Cardiac muscle cell (in vitro differentiated cells and primary cell): Measurements from ENCODE around the gene HTT-AS. TPM values are rescaled to one million over a fixed set of nuclear protein-coding genes. Genes with fewer than 3 reads are reported as not detected.
A peak's percentile ranks its signal among the peaks of the same experiment; 100 is the strongest.

Experiments
- DNase-seq, 2 donors: peaks; one replicate each; pipeline versions ENCODE4 v3.0.0 to v3.0.0-alpha.2; 2010 to 2017; ENCODE audit warnings: low read depth in 1 of 2, low spot score in 1 of 2
- H3K27ac ChIP-seq: fragments of 200-600 bp; sonication (generic); 2 replicates; pipeline ENCODE4 v1.5.1; 2016
- H3K27me3 ChIP-seq: fragments of 200-600 bp; sonication (generic); 2 replicates; pipeline ENCODE4 v1.6.0; 2016; ENCODE audit warnings: control low read depth
- H3K36me3 ChIP-seq: fragments of 200-600 bp; sonication (generic); 2 replicates; pipeline ENCODE4 v1.5.1; 2016; ENCODE audit warnings: control low read depth
- H3K4me1 ChIP-seq: fragments of 200-600 bp; sonication (generic); 2 replicates; pipeline ENCODE4 v1.8.1; 2017; ENCODE audit warnings: low read depth, mild to moderate bottlenecking, mixed run types
- H3K4me3 ChIP-seq: fragments of 200-600 bp; sonication (generic); 2 replicates; pipeline ENCODE4 v1.5.1; 2016; ENCODE audit warnings: mild to moderate bottlenecking
- H3K9me3 ChIP-seq: fragments of 200-600 bp; sonication (generic); 2 replicates; pipeline ENCODE4 v1.5.1; 2017; ENCODE audit warnings: low read depth, mild to moderate bottlenecking, control low read depth
- polyA plus RNA-seq: library from polyadenylated mRNA; unstranded; fragments of >200 nt; fragmentation: Nextera tagmentation; extraction: Ambion mirVana; gene quantifications from 2 replicates; pipeline ENCODE4 v1.2.1, GENCODE V29; 2016
- total RNA-seq: library from RNA; depleted of rRNA; stranded (reverse); fragments of >200 nt; gene quantifications from 2 replicates; pipeline ENCODE4 v1.2.3, GENCODE V29; 2016
- TF ChIP-seq, protein P1 (sequence below): IDR thresholded peaks from 2 replicates; pipeline ENCODE4 v1.5.1; 2012; ENCODE audit warnings: low read depth, mild to moderate bottlenecking, low read length

The HTT-AS gene
- total and polyA plus RNA-seq, 2 experiments from 2014 or later = not detected

- no peak for DNase-seq
- no peak overlapping the region for H3K4me3 ChIP-seq
- no peaks in the 10 kb centered on the region for H3K36me3 ChIP-seq
- H3K27me3 ChIP-seq = no peaks in the 10 kb centered on the region
- H3K4me1 ChIP-seq = peaks cover 19% of the 10 kb centered on the region
- no peaks in the 10 kb centered on the region for H3K9me3 ChIP-seq
- TF ChIP-seq, protein P1, sequence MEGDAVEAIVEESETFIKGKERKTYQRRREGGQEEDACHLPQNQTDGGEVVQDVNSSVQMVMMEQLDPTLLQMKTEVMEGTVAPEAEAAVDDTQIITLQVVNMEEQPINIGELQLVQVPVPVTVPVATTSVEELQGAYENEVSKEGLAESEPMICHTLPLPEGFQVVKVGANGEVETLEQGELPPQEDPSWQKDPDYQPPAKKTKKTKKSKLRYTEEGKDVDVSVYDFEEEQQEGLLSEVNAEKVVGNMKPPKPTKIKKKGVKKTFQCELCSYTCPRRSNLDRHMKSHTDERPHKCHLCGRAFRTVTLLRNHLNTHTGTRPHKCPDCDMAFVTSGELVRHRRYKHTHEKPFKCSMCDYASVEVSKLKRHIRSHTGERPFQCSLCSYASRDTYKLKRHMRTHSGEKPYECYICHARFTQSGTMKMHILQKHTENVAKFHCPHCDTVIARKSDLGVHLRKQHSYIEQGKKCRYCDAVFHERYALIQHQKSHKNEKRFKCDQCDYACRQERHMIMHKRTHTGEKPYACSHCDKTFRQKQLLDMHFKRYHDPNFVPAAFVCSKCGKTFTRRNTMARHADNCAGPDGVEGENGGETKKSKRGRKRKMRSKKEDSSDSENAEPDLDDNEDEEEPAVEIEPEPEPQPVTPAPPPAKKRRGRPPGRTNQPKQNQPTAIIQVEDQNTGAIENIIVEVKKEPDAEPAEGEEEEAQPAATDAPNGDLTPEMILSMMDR = no peak
- H3K27ac ChIP-seq = no peak overlapping the region
Observed at GRCh38 chr4:3077796-3078195, 3.5 kb upstream of the HTT-AS start.

- TF ChIP-seq, protein P1 = no peak
- peaks cover 19% of the 10 kb centered on the region for H3K4me1 ChIP-seq
- no peaks in the 10 kb centered on the region for H3K36me3 ChIP-seq
- peak overlapping the region; percentile 86 for H3K27ac ChIP-seq
- H3K27me3 ChIP-seq = no peaks in the 10 kb centered on the region
- H3K9me3 ChIP-seq = no peaks in the 10 kb centered on the region
- no peak for DNase-seq
- H3K4me3 ChIP-seq = peak overlapping the region; percentile 80
Observed at GRCh38 chr4:3075652-3075981, 1.3 kb upstream of the HTT-AS start.

GRCh38 chr4:3074846-3075651 lies 711 bp upstream of the HTT-AS start:
- Histone ChIP-seq H3K4me1 (peaks cover 19% of the 10 kb centered on the region), H3K27ac (peak overlapping the region; percentile 86), H3K36me3 (no peaks in the 10 kb centered on the region), H3K27me3 (no peaks in the 10 kb centered on the region), H3K4me3 (peak overlapping the region; percentile 80), H3K9me3 (no peaks in the 10 kb centered on the region)
- TF ChIP-seq, protein P1 = no peak
- DNase-seq = peak; percentile 58 to 86

- no peaks in the 10 kb centered on the region for H3K9me3 ChIP-seq
- peak overlapping the region; percentile 60 for H3K4me3 ChIP-seq
- H3K36me3 ChIP-seq = no peaks in the 10 kb centered on the region
- TF ChIP-seq, protein P1 = peak; percentile 25
- peaks cover 15% of the 10 kb centered on the region for H3K4me1 ChIP-seq
- H3K27ac ChIP-seq = peak overlapping the region; percentile 62
- no peaks in the 10 kb centered on the region for H3K27me3 ChIP-seq
- peak in 1 of 2 donors; percentile 30 for DNase-seq
Observed at GRCh38 chr4:3073158-3074077, 920 bp downstream of the HTT-AS start.

DNA sequence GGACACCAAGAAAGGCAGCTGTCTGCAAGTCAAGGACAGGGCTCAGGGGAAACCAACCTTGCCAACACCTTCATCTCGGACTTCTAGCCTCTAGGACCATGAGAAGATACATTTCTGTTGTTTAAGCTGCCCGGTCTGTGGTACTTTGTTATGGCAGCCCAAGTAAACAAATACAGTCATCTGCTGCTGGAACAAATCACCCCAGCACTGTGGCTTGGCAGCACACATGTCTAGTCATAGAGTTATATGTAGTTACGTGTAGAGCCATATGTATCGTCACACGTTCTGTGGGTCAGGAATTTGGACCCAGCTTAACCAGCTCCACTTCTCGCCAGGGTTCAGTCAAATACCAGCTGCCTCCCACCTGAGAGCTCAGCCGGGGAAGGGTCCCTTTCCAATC lies 2.5 kb downstream of the HTT-AS start:
- H3K9me3 ChIP-seq = no peaks in the 10 kb centered on the region
- TF ChIP-seq, protein P1 = no peak
- no peak overlapping the region for H3K27ac ChIP-seq
- no peaks in the 10 kb centered on the region for H3K36me3 ChIP-seq
- peak in 1 of 2 donors; percentile 18 for DNase-seq
- peaks cover 12% of the 10 kb centered on the region for H3K4me1 ChIP-seq
- H3K4me3 ChIP-seq = no peak overlapping the region
- H3K27me3 ChIP-seq = no peaks in the 10 kb centered on the region
